Suprapubic skin (tissue), 4 donors: ENCODE results near the gene TNFRSF9.

Experiments
- POLR2A ChIP-seq, 2 donors: fragments of 450-650 bp; IDR thresholded peaks; one replicate each; pipeline ENCODE4 v1.6.1; 2017; ENCODE audit warnings: antibody characterized with exemption in 2 of 2, mild to moderate bottlenecking in 2 of 2, moderate library complexity in 2 of 2
- POLR2AphosphoS5 ChIP-seq, 3 donors: sonication (generic); formaldehyde crosslinking; IDR thresholded peaks; one replicate each; pipeline ENCODE4 v1.6.1; 2017; ENCODE audit warnings: antibody characterized with exemption in 3 of 3

DNA sequence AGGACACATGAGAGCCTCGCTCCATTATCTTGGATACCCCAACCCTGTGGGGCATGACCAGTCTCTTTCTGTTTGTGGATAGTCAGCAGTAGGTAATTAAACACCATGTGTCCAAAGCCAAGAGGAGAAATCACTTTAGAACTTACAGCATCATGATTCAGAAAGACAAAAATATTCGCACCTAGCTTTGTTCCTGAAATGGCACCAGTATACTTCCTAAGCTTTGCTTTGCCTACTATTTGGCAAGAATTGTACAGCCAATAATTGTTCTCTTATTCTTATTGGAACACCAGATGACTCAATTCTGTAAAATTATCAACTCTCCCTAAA lies 24.2 kb downstream of the TNFRSF9 start:
- no peak for TF ChIP-seq POLR2AphosphoS5 (IDR thresholded peaks at IDR 0.05)
- TF ChIP-seq POLR2A (IDR thresholded peaks at IDR 0.05), result no peak
